KG1 (cell line): ENCODE data around the gene PEX12.
A peak's percentile ranks its signal among the peaks of the same experiment; 100 is the strongest.
"Not testable (repeated sequence)": the region's sequence is repeated elsewhere in the genome, so short reads cannot be mapped to it uniquely, and the experiment has no call there.

Experiments
- DNase-seq: peaks from one replicate; lab custom pipeline; 2025; lab: John Stamatoyannopoulos, UW

Gene PEX12

GRCh38 chr17:35578197-35578928 is at the start of gene PEX12:
Gene PEX12 (minus strand): TSS chr17:35578571. CDS start chr17:35578021, 550 bp downstream.
- peak; percentile 73 for DNase-seq

- no peak for DNase-seq
These were observed 49.0 kb upstream of the PEX12 start for GRCh38 chr17:35627417-35627816.

- no peak for DNase-seq
These were observed 43.4 kb upstream of the PEX12 start for GRCh38 chr17:35621768-35622167.

GRCh38 chr17:35618628-35619027 is 40.3 kb upstream of the PEX12 start:
- no peak for DNase-seq

GRCh38 chr17:35617505-35617904 is 39.1 kb upstream of the PEX12 start:
- DNase-seq, result no peak

- no peak for DNase-seq
These were observed 38.2 kb upstream of the PEX12 start for GRCh38 chr17:35616536-35616935.

GRCh38 chr17:35614810-35615209 is 36.4 kb upstream of the PEX12 start:
- no peak for DNase-seq

- peak; percentile 39 for DNase-seq
These were observed 34.7 kb upstream of the PEX12 start for GRCh38 chr17:35612924-35613521.

- DNase-seq, result not testable (repeated sequence)
These were observed 32.4 kb upstream of the PEX12 start for GRCh38 chr17:35610746-35611145.

GRCh38 chr17:35609831-35610230 is 31.5 kb upstream of the PEX12 start:
- DNase-seq, result no peak

GRCh38 chr17:35607239-35607847 is 29.0 kb upstream of the PEX12 start:
- DNase-seq, result no peak

- no peak for DNase-seq
These were observed 27.3 kb upstream of the PEX12 start for GRCh38 chr17:35605678-35606077.

- DNase-seq, result no peak
These were observed 25.3 kb upstream of the PEX12 start for GRCh38 chr17:35603674-35604073.

- DNase-seq, result no peak
These were observed 19.2 kb upstream of the PEX12 start for GRCh38 chr17:35597604-35598003.

- no peak for DNase-seq
These were observed 18.3 kb upstream of the PEX12 start for GRCh38 chr17:35596530-35597233.

GRCh38 chr17:35596072-35596471 is 17.7 kb upstream of the PEX12 start:
- no peak for DNase-seq

GRCh38 chr17:35588196-35588920 is 10.0 kb upstream of the PEX12 start:
- no peak for DNase-seq

- DNase-seq, result peak; percentile 96
These were observed 8.9 kb upstream of the PEX12 start, which contains the start of gene AP2B1 for GRCh38 chr17:35587074-35587961. Gene AP2B1 (plus strand): TSS chr17:35587322. CDS start chr17:35594031, 6,709 bp downstream.

GRCh38 chr17:35586569-35587073 is 8.2 kb upstream of the PEX12 start:
- no peak for DNase-seq

- DNase-seq, result no peak
These were observed 5.7 kb upstream of the PEX12 start for GRCh38 chr17:35584061-35584460.
